Caco-2 (cell line): Measurements from ENCODE around the gene THUMPD2. TPM values are rescaled to one million over a fixed set of nuclear protein-coding genes. Genes with fewer than 3 reads are reported as not detected.

Source experiments
- BruUV-seq: library from RNA; stranded (reverse); fragments of 400-500 nt; replicated peaks from 2 replicates; lab custom pipeline; 2021; lab: Mats Ljungman, UMichigan
- CTCF ChIA-PET: fragments of 300-600 bp; sonication (Branson Sonifier 250); formaldehyde crosslinking; loops from one replicate; lab custom pipeline; 2022; ENCODE audit warnings: antibody characterized with exemption; lab: Charles Lee
- POLR2A ChIA-PET: fragments of 300-600 bp; sonication (Branson Sonifier 250); formaldehyde crosslinking; loops from one replicate; lab custom pipeline; 2022; ENCODE audit warnings: antibody characterized with exemption; lab: Charles Lee
- DNase-seq, 2 experiments: peaks; one replicate each; pipeline versions ENCODE4 v3.0.0 to v3.0.0-alpha.2; 2020 to 2022
- H3K27me3 ChIP-seq: replicated peaks from 2 replicates; pipeline ENCODE4 v1.6.0; 2011; ENCODE audit warnings: low read length; ENCODE audit not compliant: control insufficient read depth, insufficient read depth
- H3K36me3 ChIP-seq: 2 replicates; pipeline ENCODE4 v1.5.1; 2011; ENCODE audit warnings: low read length; ENCODE audit not compliant: control insufficient read depth, insufficient read depth
- H3K4me1 ChIP-seq: fragments of 250-450 bp; sonication (Bioruptor Pico); 2 replicates; pipeline ENCODE4 v1.5.1; 2020; ENCODE audit warnings: mild to moderate bottlenecking
- H3K4me3 ChIP-seq: 2 replicates; pipeline ENCODE4 v1.5.1; 2011; ENCODE audit warnings: low read depth, mild to moderate bottlenecking, control low read depth, low read length
- H3K9me3 ChIP-seq: fragments of 250-450 bp; sonication (Bioruptor Pico); 2 replicates; pipeline ENCODE4 v1.5.1; 2020; ENCODE audit warnings: mild to moderate bottlenecking, moderate library complexity
- H3K27ac Mint-ChIP-seq: one replicate; pipeline ENCODE4 v1.8.0; 2022; ENCODE audit warnings: mixed read lengths; ENCODE audit not compliant: unreplicated experiment
- H3K27me3 Mint-ChIP-seq: one replicate; pipeline ENCODE4 v1.8.0; 2022; ENCODE audit warnings: mixed read lengths; ENCODE audit not compliant: insufficient read depth, unreplicated experiment
- H3K36me3 Mint-ChIP-seq: one replicate; pipeline ENCODE4 v1.8.0; 2022; ENCODE audit warnings: mild to moderate bottlenecking, mixed read lengths; ENCODE audit not compliant: insufficient read depth, unreplicated experiment
- H3K4me1 Mint-ChIP-seq: one replicate; pipeline ENCODE4 v1.8.0; 2022; ENCODE audit warnings: low read depth, mixed read lengths; ENCODE audit not compliant: unreplicated experiment
- H3K4me3 Mint-ChIP-seq: one replicate; pipeline ENCODE4 v1.8.0; 2022; ENCODE audit warnings: mild to moderate bottlenecking, moderate library complexity, mixed read lengths; ENCODE audit not compliant: unreplicated experiment
- H3K9me3 Mint-ChIP-seq: one replicate; pipeline ENCODE4 v1.8.0; 2022; ENCODE audit warnings: mixed read lengths; ENCODE audit not compliant: unreplicated experiment
- intact Hi-C: fragments of 100-400 bp; cut with micrococcal nuclease; formaldehyde crosslinking; loops from one replicate; pipeline ENCODE4 v1.10.0; 2022; ENCODE audit not compliant: unreplicated experiment
- total RNA-seq: library from RNA; stranded (reverse); gene quantifications from 2 replicates; pipeline ENCODE4 v1.2.3, GENCODE V29; 2022
- TF ChIP-seq, protein P1 (sequence below), 2 experiments: fragments of 200-600 bp in 1 of 2; IDR thresholded peaks; 1 replicate in 1 of 2; 2 replicates in 1 of 2; pipeline versions ENCODE4 v1.5.1 to v1.8.0; 2011 to 2022; ENCODE audit warnings: antibody characterized with exemption in 1 of 2, control low read depth in 1 of 2, inconsistent platforms in 1 of 2, low read depth in 1 of 2, low read length in 1 of 2, mild to moderate bottlenecking in 1 of 2, moderate library complexity in 1 of 2; ENCODE audit not compliant: insufficient read depth in 1 of 2, severe bottlenecking in 1 of 2, unreplicated experiment in 1 of 2

Gene THUMPD2
- total RNA-seq, 1 experiment from 2014 or later: 13.8 TPM

DNA sequence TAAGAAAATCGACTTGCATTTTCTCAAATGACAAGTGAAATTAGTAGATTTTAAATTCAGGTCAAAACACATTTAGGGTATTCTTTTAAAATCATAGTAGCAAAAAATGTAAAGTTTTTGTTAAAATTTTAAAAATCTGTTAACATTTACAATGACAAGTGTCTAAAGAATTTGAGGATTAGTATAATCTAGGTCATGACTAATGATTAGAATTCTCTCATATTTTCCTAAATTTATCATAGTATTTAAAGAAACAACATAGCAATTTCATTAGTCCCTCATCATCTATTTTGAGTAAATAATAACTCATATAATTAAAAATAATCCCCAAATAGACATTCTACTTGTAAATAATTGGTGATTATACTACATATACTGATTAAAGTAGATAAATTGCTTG lies 23.6 kb downstream of the THUMPD2 start:
- CTCF ChIA-PET: no interaction called here
- Mint-ChIP-seq H3K27me3 (no peaks in the 10 kb centered on the region), H3K9me3 (no peaks in the 10 kb centered on the region), H3K36me3 (peaks cover 39% of the 10 kb centered on the region), H3K4me1 (no peaks in the 10 kb centered on the region), H3K27ac (no peak overlapping the region), H3K4me3 (no peak overlapping the region)
- no peak overlapping the region for H3K4me3 ChIP-seq
- TF ChIP-seq, protein P1, sequence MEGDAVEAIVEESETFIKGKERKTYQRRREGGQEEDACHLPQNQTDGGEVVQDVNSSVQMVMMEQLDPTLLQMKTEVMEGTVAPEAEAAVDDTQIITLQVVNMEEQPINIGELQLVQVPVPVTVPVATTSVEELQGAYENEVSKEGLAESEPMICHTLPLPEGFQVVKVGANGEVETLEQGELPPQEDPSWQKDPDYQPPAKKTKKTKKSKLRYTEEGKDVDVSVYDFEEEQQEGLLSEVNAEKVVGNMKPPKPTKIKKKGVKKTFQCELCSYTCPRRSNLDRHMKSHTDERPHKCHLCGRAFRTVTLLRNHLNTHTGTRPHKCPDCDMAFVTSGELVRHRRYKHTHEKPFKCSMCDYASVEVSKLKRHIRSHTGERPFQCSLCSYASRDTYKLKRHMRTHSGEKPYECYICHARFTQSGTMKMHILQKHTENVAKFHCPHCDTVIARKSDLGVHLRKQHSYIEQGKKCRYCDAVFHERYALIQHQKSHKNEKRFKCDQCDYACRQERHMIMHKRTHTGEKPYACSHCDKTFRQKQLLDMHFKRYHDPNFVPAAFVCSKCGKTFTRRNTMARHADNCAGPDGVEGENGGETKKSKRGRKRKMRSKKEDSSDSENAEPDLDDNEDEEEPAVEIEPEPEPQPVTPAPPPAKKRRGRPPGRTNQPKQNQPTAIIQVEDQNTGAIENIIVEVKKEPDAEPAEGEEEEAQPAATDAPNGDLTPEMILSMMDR (IDR thresholded peaks at IDR 0.05; ENCODE audit: insufficient read depth in 1 of 2, low read depth in 1 of 2, low read length in 1 of 2, severe bottlenecking in 1 of 2, unreplicated experiment in 1 of 2): no peak
- POLR2A ChIA-PET: no interaction called here
- no peaks in the 10 kb centered on the region for H3K27me3 ChIP-seq
- DNase-seq: no peak
- intact Hi-C loops: no loop called here
- peaks cover 4% of the 10 kb centered on the region; the same call in 1 of the 2 replicates for H3K36me3 ChIP-seq
- no peaks in the 10 kb centered on the region for H3K4me1 ChIP-seq
- H3K9me3 ChIP-seq: no peaks in the 10 kb centered on the region
- no TSS peak for BruUV-seq

DNA sequence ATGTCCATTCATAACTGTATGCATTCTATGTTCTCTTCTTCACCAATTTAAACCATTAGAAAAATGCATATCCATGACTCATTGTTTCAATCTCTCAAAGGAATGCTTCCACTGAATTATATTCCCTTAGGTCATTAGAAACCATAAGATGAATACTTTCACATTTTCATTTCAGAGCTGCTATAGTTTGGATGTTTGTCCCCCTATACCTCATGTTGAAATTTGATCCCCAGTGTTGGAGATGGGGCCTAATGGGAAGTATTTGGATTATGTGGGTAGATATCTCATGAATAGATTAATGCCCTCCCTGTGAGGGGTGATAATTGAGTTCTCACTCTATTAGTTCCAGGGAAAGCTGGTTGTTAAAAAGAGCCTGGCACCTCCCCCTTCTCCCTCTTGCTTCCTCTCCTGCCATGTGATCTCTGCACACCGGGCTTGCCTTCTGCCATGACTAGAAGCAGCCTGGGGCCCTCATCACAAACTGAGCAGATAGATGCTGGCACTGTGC lies 35.7 kb downstream of the THUMPD2 start:
- Mint-ChIP-seq H3K27ac (no peak overlapping the region), H3K4me3 (no peak overlapping the region), H3K9me3 (no peaks in the 10 kb centered on the region), H3K36me3 (peaks cover 17% of the 10 kb centered on the region), H3K27me3 (no peaks in the 10 kb centered on the region), H3K4me1 (peaks cover 11% of the 10 kb centered on the region)
- no peak overlapping the region for H3K4me3 ChIP-seq
- DNase-seq: no peak
- 0 out of 2 replicates have a peak, but pooled peaks cover 1% of the 10 kb centered on the region for H3K36me3 ChIP-seq
- BruUV-seq: no TSS peak
- no peaks in the 10 kb centered on the region for H3K27me3 ChIP-seq
- ChIA-PET CTCF (no interaction called here), POLR2A (no interaction called here)
- TF ChIP-seq, protein P1 (IDR thresholded peaks at IDR 0.05; ENCODE audit: insufficient read depth in 1 of 2, low read depth in 1 of 2, low read length in 1 of 2, severe bottlenecking in 1 of 2, unreplicated experiment in 1 of 2): no peak
- intact Hi-C loops: no loop called here
- H3K4me1 ChIP-seq: peaks cover 8% of the 10 kb centered on the region
- no peaks in the 10 kb centered on the region for H3K9me3 ChIP-seq

DNA sequence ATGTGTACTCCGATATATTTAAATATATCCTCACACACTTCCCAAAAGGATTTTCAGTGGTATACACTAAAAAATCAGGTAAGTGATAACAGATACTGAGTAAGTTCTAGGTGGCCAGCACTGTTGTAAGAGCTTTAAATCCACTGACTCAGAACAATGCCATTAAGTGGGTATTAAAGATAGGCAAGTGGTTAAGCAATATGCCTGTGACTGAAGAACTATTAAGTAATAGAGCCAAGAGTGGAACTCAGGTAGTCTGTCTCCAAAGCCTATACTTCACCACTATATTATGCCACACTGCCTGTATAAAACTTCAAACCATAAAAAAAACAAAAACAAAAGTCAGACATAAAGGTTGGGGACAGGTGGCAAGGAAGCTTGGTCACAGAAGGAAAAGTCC lies 37.2 kb downstream of the THUMPD2 start:
- Mint-ChIP-seq H3K27me3 (no peaks in the 10 kb centered on the region), H3K4me1 (peaks cover 11% of the 10 kb centered on the region), H3K4me3 (no peak overlapping the region), H3K27ac (no peak overlapping the region), H3K36me3 (peaks cover 17% of the 10 kb centered on the region), H3K9me3 (no peaks in the 10 kb centered on the region)
- DNase-seq: no peak
- no peaks in the 10 kb centered on the region for H3K27me3 ChIP-seq
- ChIA-PET CTCF (no interaction called here), POLR2A (no interaction called here)
- BruUV-seq: no TSS peak
- no peaks in the 10 kb centered on the region for H3K9me3 ChIP-seq
- TF ChIP-seq, protein P1 (IDR thresholded peaks at IDR 0.05; ENCODE audit: insufficient read depth in 1 of 2, low read depth in 1 of 2, low read length in 1 of 2, severe bottlenecking in 1 of 2, unreplicated experiment in 1 of 2): no peak
- intact Hi-C loops: no loop called here
- no peak overlapping the region for H3K4me3 ChIP-seq
- peaks cover 8% of the 10 kb centered on the region for H3K4me1 ChIP-seq
- 0 out of 2 replicates have a peak, but pooled peaks cover 1% of the 10 kb centered on the region for H3K36me3 ChIP-seq
